HUDEP-2 (cell line): Measurements from ENCODE around the gene SIX1.

Experiments used
- DNase-seq, 76 experiments: peaks; one replicate each; lab custom pipeline; 2025; ENCODE audit not compliant: unreplicated experiment in 76 of 76; lab: John Stamatoyannopoulos, UW

Gene SIX1

GRCh38 chr14:60655898-60656685, 6.8 kb upstream of the SIX1 start:
- no peak for DNase-seq

GRCh38 chr14:60655119-60655897, 6.0 kb upstream of the SIX1 start:
- no peak for DNase-seq

GRCh38 chr14:60654334-60654821, 5.1 kb upstream of the SIX1 start:
- no peak for DNase-seq

- no peak for DNase-seq
These were observed 4.5 kb upstream of the SIX1 start for GRCh38 chr14:60653701-60654161.

GRCh38 chr14:60652674-60653651, 3.7 kb upstream of the SIX1 start:
- DNase-seq, result no peak

- no peak for DNase-seq
These were observed 2.8 kb upstream of the SIX1 start for GRCh38 chr14:60651796-60652673.

GRCh38 chr14:60651086-60651795, 2.0 kb upstream of the SIX1 start:
- DNase-seq, result no peak

- no peak for DNase-seq
These were observed 1.2 kb upstream of the SIX1 start for GRCh38 chr14:60650373-60650961.

- DNase-seq, result no peak
These were observed 647 bp upstream of the SIX1 start for GRCh38 chr14:60649875-60650372.

GRCh38 chr14:60648249-60648933, 886 bp downstream of the SIX1 start:
- no peak for DNase-seq

GRCh38 chr14:60647837-60648248, 1.4 kb downstream of the SIX1 start:
- no peak for DNase-seq

GRCh38 chr14:60647081-60647836, 2.0 kb downstream of the SIX1 start:
- no peak for DNase-seq

GRCh38 chr14:60646226-60646818, 3.0 kb downstream of the SIX1 start:
- no peak for DNase-seq

- no peak for DNase-seq
These were observed 4.0 kb downstream of the SIX1 start for GRCh38 chr14:60645126-60645741.

GRCh38 chr14:60644666-60645065, 4.6 kb downstream of the SIX1 start:
- no peak for DNase-seq
